K562 (cell line): ENCODE data around the gene CNPY2. TPM values are rescaled to one million over a fixed set of nuclear protein-coding genes. Genes with fewer than 3 reads are reported as not detected.

ENCODE experiments used
- ARID1B ChIP-seq: fragments of 450-650 bp; IDR thresholded peaks from 2 replicates; pipeline ENCODE4 v1.6.1; 2016; ENCODE audit warnings: antibody characterized with exemption, mild to moderate bottlenecking, inconsistent platforms
- ATF1 ChIP-seq, 2 experiments: fragments of 450-650 bp in 1 of 2; IDR thresholded peaks; 2 replicates each; pipeline ENCODE4 v1.6.1; 2016; ENCODE audit warnings: missing compliant biosample characterization in 1 of 2, missing genetic modification characterization in 1 of 2
- CEBPG ChIP-seq, 3 experiments: fragments of 200-800 bp in 1 of 3; sonication (Bioruptor generic) in 1 of 3; sonication (generic) in 1 of 3; formaldehyde crosslinking in 1 of 3; IDR thresholded peaks in 2 of 3; conservative IDR thresholded peaks in 1 of 3; 2 replicates each; pipeline versions ENCODE4 v1.6.1 to v1.8.0; 2016 to 2022; ENCODE audit warnings: missing compliant biosample characterization in 2 of 3, missing genetic modification characterization in 2 of 3, mild to moderate bottlenecking in 1 of 3, missing genetic modification reagents in 1 of 3
- CHCHD3 ChIP-seq: fragments of 250-450 bp; sonication (Bioruptor Pico); IDR thresholded peaks from 2 replicates; pipeline ENCODE4 v2.1.2; 2022; ENCODE audit warnings: mild to moderate bottlenecking
- CREM ChIP-seq: IDR thresholded peaks from 2 replicates; pipeline ENCODE4 v1.6.1; 2014; ENCODE audit warnings: antibody characterized with exemption, low read depth
- CXXC5 ChIP-seq: fragments of 250-450 bp; sonication (Bioruptor Pico); IDR thresholded peaks from 2 replicates; pipeline ENCODE4 v1.8.0; 2022; ENCODE audit warnings: inconsistent platforms, mild to moderate bottlenecking, moderate library complexity
- ELF4 ChIP-seq: fragments of 450-650 bp; formaldehyde crosslinking; IDR thresholded peaks from 2 replicates; pipeline ENCODE4 v1.4.0; 2022; ENCODE audit warnings: missing genetic modification characterization
- EP300 ChIP-seq: IDR thresholded peaks from 2 replicates; pipeline ENCODE4 v1.6.1; 2012; ENCODE audit warnings: low read length, improper control_type of control experiment
- HDAC8 ChIP-seq: fragments of 450-650 bp; IDR thresholded peaks from 2 replicates; pipeline ENCODE4 v1.6.1; 2016; ENCODE audit warnings: mild to moderate bottlenecking, missing genetic modification characterization, moderate library complexity, missing compliant biosample characterization
- KLF1 ChIP-seq: fragments of 450-650 bp; IDR thresholded peaks from 2 replicates; pipeline ENCODE4 v1.6.1; 2016; ENCODE audit warnings: missing genetic modification characterization, missing compliant biosample characterization
- KLF6 ChIP-seq: fragments of 250-450 bp; sonication (Bioruptor Pico); IDR thresholded peaks from 2 replicates; pipeline ENCODE4 v1.4.0; 2020; ENCODE audit warnings: mild to moderate bottlenecking, moderate library complexity, borderline replicate concordance
- SAP30 ChIP-seq: fragments of 200-600 bp; sonication (generic); IDR thresholded peaks from 2 replicates; pipeline ENCODE4 v1.6.1; 2012; ENCODE audit warnings: borderline replicate concordance, low read depth, mild to moderate bottlenecking, moderate library complexity, low read length, control low read depth, inconsistent platforms; ENCODE audit not compliant: insufficient read depth, poor library complexity, severe bottlenecking
- TAF7 ChIP-seq: fragments of 450-650 bp; IDR thresholded peaks from 2 replicates; pipeline ENCODE4 v1.6.1; 2016; ENCODE audit warnings: missing genetic modification characterization, missing compliant biosample characterization
- TEAD1 ChIP-seq, 2 experiments: fragments of 450-650 bp in 1 of 2; sonication (generic) in 1 of 2; formaldehyde crosslinking; IDR thresholded peaks; 2 replicates each; pipeline versions ENCODE4 v1.4.0 to v1.8.0; 2020 to 2022; ENCODE audit warnings: mild to moderate bottlenecking in 2 of 2, missing genetic modification reagents in 1 of 2
- ZKSCAN8 ChIP-seq: fragments of 200-800 bp; sonication (Bioruptor generic); IDR thresholded peaks from 2 replicates; pipeline ENCODE4 v1.6.1; 2016; ENCODE audit warnings: missing genetic modification characterization, missing compliant biosample characterization
- ZNF175 ChIP-seq: fragments of 200-800 bp; sonication (Bioruptor generic); IDR thresholded peaks from 2 replicates; pipeline ENCODE4 v1.6.1; 2016; ENCODE audit warnings: low read depth, mild to moderate bottlenecking, missing genetic modification characterization, missing compliant biosample characterization
- ZNF239 ChIP-seq: fragments of 250-450 bp; sonication (Bioruptor Pico); IDR thresholded peaks from 2 replicates; pipeline ENCODE4 v1.4.0; 2020; ENCODE audit warnings: mild to moderate bottlenecking
- ZNF354B ChIP-seq: fragments of 250-450 bp; sonication (Bioruptor Pico); IDR thresholded peaks from 2 replicates; pipeline ENCODE4 v1.4.0; 2020
- ZNF436 ChIP-seq: fragments of 250-450, 450-650 bp; sonication (Bioruptor Pico); formaldehyde crosslinking; IDR thresholded peaks from 2 replicates; pipeline ENCODE4 v1.7.0; 2020; ENCODE audit warnings: mild to moderate bottlenecking
- ZNF695 ChIP-seq: fragments of 450-650 bp; formaldehyde crosslinking; IDR thresholded peaks from 2 replicates; pipeline ENCODE4 v1.4.0; 2020; ENCODE audit warnings: mild to moderate bottlenecking, moderate library complexity
- polyA plus RNA-seq, 8 experiments: library from polyadenylated mRNA; depleted of rRNA in 4 of 8; stranded (reverse) in 5 of 8; unstranded in 3 of 8; fragments of >200 nt; fragmentation: Nextera tagmentation in 2 of 8; fragmentation: Illumina TruSeq in 1 of 8; extraction: Ambion mirVana in 2 of 8; extraction: Trizol in 1 of 8; gene quantifications; 2 replicates each; pipeline versions ENCODE4 v1.2.1 to v1.2.3, GENCODE V29; 2011 to 2014; ENCODE audit warnings: inconsistent platforms in 1 of 8, missing spikeins in 1 of 8
- total RNA-seq, 7 experiments: library from RNA; depleted of rRNA in 6 of 7; stranded (reverse); fragments of >200 nt in 6 of 7; fragmentation: Illumina TruSeq in 2 of 7; extraction: Trizol in 2 of 7; gene quantifications; 2 replicates each; pipeline versions ENCODE4 v1.2.1 to v1.2.3, GENCODE V29; 2011 to 2021; ENCODE audit warnings: low replicate concordance in 1 of 7
- TF ChIP-seq, protein P1 (sequence below): fragments of 450-650 bp; formaldehyde crosslinking; IDR thresholded peaks from 2 replicates; pipeline ENCODE4 v1.4.0; 2022; ENCODE audit warnings: mild to moderate bottlenecking, moderate library complexity
- TF ChIP-seq, protein P2 (sequence below): fragments of 250-450 bp; sonication (Bioruptor Pico); IDR thresholded peaks from 2 replicates; pipeline ENCODE4 v1.4.0; 2020

CNPY2 gene
- total and polyA plus RNA-seq, 9 of the 15 experiments (the other 6 are each of a cell fraction or from before 2014, with no cell fraction given) = 33.8 to 190 (median 138) TPM

DNA sequence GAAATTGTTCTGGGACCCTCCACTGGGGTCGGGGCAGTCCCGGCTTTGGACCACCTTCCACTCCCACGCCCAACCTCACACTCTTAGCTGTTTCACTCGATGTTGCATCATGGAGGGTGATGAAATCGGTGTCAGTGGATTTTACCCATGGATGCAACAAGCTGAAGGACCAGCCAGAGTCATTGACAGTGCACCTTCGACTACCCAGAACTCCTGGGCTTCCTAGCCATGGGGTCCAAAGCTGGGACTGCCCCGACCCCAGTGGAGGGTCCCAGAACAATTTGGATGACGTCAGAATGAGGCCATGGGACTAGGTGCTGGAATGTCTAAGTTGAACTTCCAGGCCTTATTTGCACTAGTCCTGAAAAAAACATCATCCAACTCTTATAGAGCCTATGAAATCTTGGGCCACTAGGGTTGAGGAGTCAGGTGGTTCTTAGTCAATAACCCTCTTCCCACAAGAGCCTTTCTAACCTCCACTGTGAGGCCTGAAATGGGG is 22.0 kb upstream of the CNPY2 start (continued):
- TF ChIP-seq CHCHD3 (CRISPR knock-in tag) (no peak), ZNF695 (no peak), KLF1 (tag) (0 out of 2 replicates have a peak, but pooled peaks have one; percentile 8), CEBPG (CRISPR knock-in tag; IDR thresholded peaks at IDR 0.05) (peak; percentile 98), CEBPG (tag; conservative IDR thresholded peaks at IDR 0.05 in 1 of 2, IDR thresholded peaks at IDR 0.05 in 1 of 2) (peak; percentile 95 to 99), ATF1 (CRISPR knock-in tag; IDR thresholded peaks at IDR 0.05) (no peak), ATF1 (tag; IDR thresholded peaks at IDR 0.05) (peak; percentile 75), SAP30 (no peak), ZKSCAN8 (CRISPR knock-in tag) (0 out of 2 replicates have a peak, but pooled peaks have one; percentile 3), KLF6 (CRISPR knock-in tag) (peak; percentile 78; the same call in 1 of the 2 replicates), CREM (peak; percentile 49; the same call in 1 of the 2 replicates), HDAC8 (peak; percentile 77; the same call in 1 of the 2 replicates), ARID1B (peak; percentile 20; the same call in 1 of the 2 replicates), ZNF175 (CRISPR knock-in tag) (peak; percentile 97), EP300 (peak; percentile 69; the same call in 1 of the 2 replicates), CXXC5 (peak; percentile 76), TAF7 (tag) (peak; percentile 42; the same call in 1 of the 2 replicates), ZNF239 (CRISPR knock-in tag) (peak; percentile 51; the same call in 1 of the 2 replicates), ELF4 (CRISPR knock-in tag) (no peak), ZNF436 (CRISPR knock-in tag) (no peak), TEAD1 (CRISPR knock-in tag; IDR thresholded peaks at IDR 0.05) (peak in 1 of 2 experiments; percentile 52; a peak in 2 of 4 replicates), ZNF354B (CRISPR knock-in tag) (peak; percentile 59; the same call in 1 of the 2 replicates)
- TF ChIP-seq, protein P1, sequence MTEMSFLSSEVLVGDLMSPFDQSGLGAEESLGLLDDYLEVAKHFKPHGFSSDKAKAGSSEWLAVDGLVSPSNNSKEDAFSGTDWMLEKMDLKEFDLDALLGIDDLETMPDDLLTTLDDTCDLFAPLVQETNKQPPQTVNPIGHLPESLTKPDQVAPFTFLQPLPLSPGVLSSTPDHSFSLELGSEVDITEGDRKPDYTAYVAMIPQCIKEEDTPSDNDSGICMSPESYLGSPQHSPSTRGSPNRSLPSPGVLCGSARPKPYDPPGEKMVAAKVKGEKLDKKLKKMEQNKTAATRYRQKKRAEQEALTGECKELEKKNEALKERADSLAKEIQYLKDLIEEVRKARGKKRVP (CRISPR knock-in tag) = peak; percentile 97
- TF ChIP-seq, protein P2, sequence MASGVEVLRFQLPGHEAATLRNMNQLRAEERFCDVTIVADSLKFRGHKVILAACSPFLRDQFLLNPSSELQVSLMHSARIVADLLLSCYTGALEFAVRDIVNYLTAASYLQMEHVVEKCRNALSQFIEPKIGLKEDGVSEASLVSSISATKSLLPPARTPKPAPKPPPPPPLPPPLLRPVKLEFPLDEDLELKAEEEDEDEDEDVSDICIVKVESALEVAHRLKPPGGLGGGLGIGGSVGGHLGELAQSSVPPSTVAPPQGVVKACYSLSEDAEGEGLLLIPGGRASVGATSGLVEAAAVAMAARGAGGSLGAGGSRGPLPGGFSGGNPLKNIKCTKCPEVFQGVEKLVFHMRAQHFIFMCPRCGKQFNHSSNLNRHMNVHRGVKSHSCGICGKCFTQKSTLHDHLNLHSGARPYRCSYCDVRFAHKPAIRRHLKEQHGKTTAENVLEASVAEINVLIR (CRISPR knock-in tag) = peak; percentile 37; the same call in 1 of the 2 replicates
